ENCODE results near the gene ZNF827.

GRCh38 chr4:145782756-145783155, 155.9 kb downstream of the ZNF827 start:
- no peak for TF ChIP-seq GATA3 (IDR thresholded peaks at IDR 0.05; ENCODE audit: low read depth, low read length)
- TF ChIP-seq GATA2 (IDR thresholded peaks at IDR 0.05; ENCODE audit: low read depth, low read length): no peak

All from SH-SY5Y (cell line).